Osteocyte (in vitro differentiated cells): ENCODE measurements around the gene IGSF21. TPM values are rescaled to one million over a fixed set of nuclear protein-coding genes. Genes with fewer than 3 reads are reported as not detected.

Experiments used
- DNase-seq: peaks from one replicate; pipeline ENCODE4 v3.0.0; 2021; ENCODE audit warnings: mixed read lengths; ENCODE audit not compliant: unreplicated experiment; ENCODE audit errors: extremely low spot score
- H3K27ac Mint-ChIP-seq: one replicate; pipeline ENCODE4 v1.8.0; 2021; ENCODE audit warnings: mild to moderate bottlenecking, mixed read lengths; ENCODE audit not compliant: unreplicated experiment
- H3K27me3 Mint-ChIP-seq: one replicate; pipeline ENCODE4 v1.8.0; 2021; ENCODE audit warnings: mixed read lengths; ENCODE audit not compliant: unreplicated experiment
- H3K36me3 Mint-ChIP-seq: one replicate; pipeline ENCODE4 v1.8.0; 2021; ENCODE audit warnings: mixed read lengths; ENCODE audit not compliant: unreplicated experiment
- H3K4me1 Mint-ChIP-seq: one replicate; pipeline ENCODE4 v1.8.0; 2021; ENCODE audit warnings: mixed read lengths; ENCODE audit not compliant: unreplicated experiment
- H3K4me3 Mint-ChIP-seq: one replicate; pipeline ENCODE4 v1.8.0; 2021; ENCODE audit warnings: mild to moderate bottlenecking, moderate library complexity, mixed read lengths; ENCODE audit not compliant: unreplicated experiment
- H3K9me3 Mint-ChIP-seq: one replicate; pipeline ENCODE4 v1.8.0; 2021; ENCODE audit warnings: mixed read lengths; ENCODE audit not compliant: unreplicated experiment
- CTCF ChIP-seq: fragments of 200-600 bp; sonication (generic); IDR thresholded peaks from 2 replicates; pipeline ENCODE4 v1.5.0; 2021; ENCODE audit warnings: antibody characterized with exemption, mild to moderate bottlenecking, moderate library complexity
- total RNA-seq: library from RNA; stranded (reverse); gene quantifications from 2 replicates; pipeline ENCODE4 v1.2.1, GENCODE V29; 2021

Gene IGSF21
- total RNA-seq, 1 donor from 2014 or later, result not detected

GRCh38 chr1:18100491-18101063 lies 7.0 kb upstream of the IGSF21 start:
- H3K27me3 Mint-ChIP-seq, result peaks cover 14% of the 10 kb centered on the region
- no peak overlapping the region for H3K4me3 Mint-ChIP-seq
- DNase-seq, result no peak
- no peaks in the 10 kb centered on the region for H3K36me3 Mint-ChIP-seq
- no peaks in the 10 kb centered on the region for H3K9me3 Mint-ChIP-seq
- H3K27ac Mint-ChIP-seq, result no peak overlapping the region
- peak; percentile 76 for TF ChIP-seq CTCF
- H3K4me1 Mint-ChIP-seq, result no peaks in the 10 kb centered on the region

GRCh38 chr1:18101508-18101907 lies 6.1 kb upstream of the IGSF21 start:
- Mint-ChIP-seq H3K9me3 (no peaks in the 10 kb centered on the region), H3K36me3 (no peaks in the 10 kb centered on the region), H3K4me3 (no peak overlapping the region), H3K27me3 (peaks cover 22% of the 10 kb centered on the region), H3K4me1 (no peaks in the 10 kb centered on the region), H3K27ac (no peak overlapping the region)
- no peak for DNase-seq
- no peak for TF ChIP-seq CTCF

- H3K4me3 Mint-ChIP-seq, result no peak overlapping the region
- peaks cover 1% of the 10 kb centered on the region for H3K4me1 Mint-ChIP-seq
- H3K36me3 Mint-ChIP-seq, result no peaks in the 10 kb centered on the region
- no peak for DNase-seq
- no peak overlapping the region for H3K27ac Mint-ChIP-seq
- no peak for TF ChIP-seq CTCF
- no peaks in the 10 kb centered on the region for H3K9me3 Mint-ChIP-seq
- H3K27me3 Mint-ChIP-seq, result peaks cover 34% of the 10 kb centered on the region
Observed at GRCh38 chr1:18103788-18104421, 3.7 kb upstream of the IGSF21 start.

- H3K4me3 Mint-ChIP-seq, result no peak overlapping the region
- H3K36me3 Mint-ChIP-seq, result no peaks in the 10 kb centered on the region
- DNase-seq, result no peak
- no peaks in the 10 kb centered on the region for H3K9me3 Mint-ChIP-seq
- peaks cover 1% of the 10 kb centered on the region for H3K4me1 Mint-ChIP-seq
- no peak overlapping the region for H3K27ac Mint-ChIP-seq
- peaks cover 37% of the 10 kb centered on the region for H3K27me3 Mint-ChIP-seq
- no peak for TF ChIP-seq CTCF
Observed at GRCh38 chr1:18104546-18105100, 3.0 kb upstream of the IGSF21 start.

GRCh38 chr1:18105196-18105595 lies 2.4 kb upstream of the IGSF21 start:
- TF ChIP-seq CTCF, result no peak
- DNase-seq, result no peak
- peaks cover 4% of the 10 kb centered on the region for H3K4me1 Mint-ChIP-seq
- no peak overlapping the region for H3K4me3 Mint-ChIP-seq
- no peaks in the 10 kb centered on the region for H3K36me3 Mint-ChIP-seq
- H3K9me3 Mint-ChIP-seq, result no peaks in the 10 kb centered on the region
- peaks cover 43% of the 10 kb centered on the region for H3K27me3 Mint-ChIP-seq
- no peak overlapping the region for H3K27ac Mint-ChIP-seq
